DMS53 treated with DMSO at 0.1 percent for 48 hours (cell line): Measurements from ENCODE around the gene PTPRD.
"Not testable (repeated sequence)": the region's sequence is repeated elsewhere in the genome, so short reads cannot be mapped to it uniquely, and the experiment has no call there.

ENCODE experiments used
- DNase-seq: peaks from one replicate; lab custom pipeline; 2025; ENCODE audit not compliant: unreplicated experiment; lab: John Stamatoyannopoulos, UW

The PTPRD gene

DNA sequence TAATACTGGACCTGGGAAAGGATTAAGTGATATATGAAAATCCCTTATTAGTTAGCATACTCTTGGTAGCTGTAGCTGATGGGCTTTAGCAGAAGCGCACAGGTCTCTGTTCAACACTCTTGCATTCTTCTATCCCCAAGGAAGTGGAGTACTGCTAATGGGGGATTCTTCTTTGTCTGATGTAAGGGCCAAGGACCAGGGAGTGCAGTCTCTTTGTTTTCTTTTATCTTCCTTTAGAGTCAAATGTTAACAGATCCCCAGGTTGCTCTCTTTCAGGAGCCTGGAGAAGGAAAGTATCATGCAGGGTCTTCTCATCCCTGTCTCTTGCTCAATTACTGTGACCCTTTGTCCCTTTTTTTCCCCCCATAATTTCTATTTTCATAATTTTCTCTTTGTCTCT, 1666.3 kb downstream of the PTPRD start:
- no peak for DNase-seq

DNA sequence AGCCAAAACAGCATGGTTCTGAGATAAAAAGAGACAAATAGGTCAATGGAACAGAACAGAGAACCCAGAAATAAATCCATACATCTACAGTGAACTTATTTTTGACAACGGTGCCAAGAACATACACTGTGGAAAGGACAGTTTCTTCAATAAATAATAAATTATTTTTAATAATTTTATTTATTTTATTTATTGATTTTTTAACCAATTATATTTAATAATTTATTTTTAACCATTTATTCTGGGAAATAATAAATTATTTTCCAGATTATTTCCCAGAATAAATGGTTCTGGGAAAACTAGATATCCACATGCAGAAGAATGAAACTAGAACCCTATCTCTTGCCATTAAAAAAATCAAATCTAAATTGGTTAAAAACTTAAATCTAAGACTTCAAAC, 1669.4 kb downstream of the PTPRD start:
- DNase-seq = no peak

DNA sequence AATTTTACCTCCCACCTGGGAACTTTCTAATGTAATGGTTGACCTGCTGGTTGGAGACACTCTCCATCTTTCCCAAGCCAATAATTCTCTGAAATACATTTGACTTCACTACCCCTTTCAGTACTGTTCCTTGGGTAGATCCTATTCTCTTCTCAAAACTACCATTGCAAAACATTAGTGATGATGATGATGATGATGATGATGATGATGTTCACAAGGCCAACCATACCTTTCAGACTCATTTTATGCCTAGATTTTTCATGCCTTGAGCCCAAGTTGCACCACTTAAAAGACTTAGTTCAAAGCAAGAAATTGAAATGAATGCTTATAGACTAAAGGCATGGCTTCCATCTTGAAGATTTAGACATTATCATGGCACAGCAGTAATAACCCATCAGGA, 1672.2 kb downstream of the PTPRD start:
- DNase-seq = no peak

DNA sequence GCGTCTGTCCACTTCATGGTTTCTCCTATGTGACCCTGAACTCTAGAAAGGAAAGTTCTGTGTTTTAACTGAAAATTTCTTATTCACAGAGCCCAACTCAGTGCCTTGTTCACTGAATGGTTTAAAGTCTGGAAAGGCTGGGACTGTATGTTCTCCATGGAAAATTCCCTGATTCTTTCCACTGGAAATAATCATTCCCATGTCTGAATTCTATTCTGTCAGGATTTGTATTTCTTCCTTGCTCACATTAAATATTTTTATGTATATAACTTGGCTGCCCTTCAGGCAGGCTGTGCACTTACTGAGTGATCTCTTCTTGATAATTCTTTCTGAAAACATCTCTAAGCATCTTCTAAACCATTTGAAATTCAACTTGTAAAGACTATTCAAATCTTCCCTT, 1686.3 kb downstream of the PTPRD start:
- no peak for DNase-seq

DNA sequence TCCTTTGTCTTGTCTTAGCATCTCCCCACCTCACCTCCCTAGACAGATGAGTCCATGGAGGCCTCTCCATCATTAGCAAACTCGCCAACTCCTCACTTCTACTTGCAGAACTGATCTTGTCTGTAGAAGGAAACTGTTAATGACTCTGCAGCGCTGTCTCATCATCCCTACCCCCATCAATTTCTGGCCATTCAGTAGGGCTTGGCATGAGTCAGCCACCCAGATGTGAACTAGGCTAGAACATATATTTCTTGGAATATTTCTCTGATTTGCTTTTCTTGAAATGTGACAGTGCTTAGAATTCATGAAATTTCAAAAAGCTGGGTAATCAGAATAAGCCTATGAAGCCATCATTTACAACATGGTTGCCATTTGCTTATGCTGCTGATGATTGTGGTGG, 1688.2 kb downstream of the PTPRD start:
- no peak for DNase-seq

DNA sequence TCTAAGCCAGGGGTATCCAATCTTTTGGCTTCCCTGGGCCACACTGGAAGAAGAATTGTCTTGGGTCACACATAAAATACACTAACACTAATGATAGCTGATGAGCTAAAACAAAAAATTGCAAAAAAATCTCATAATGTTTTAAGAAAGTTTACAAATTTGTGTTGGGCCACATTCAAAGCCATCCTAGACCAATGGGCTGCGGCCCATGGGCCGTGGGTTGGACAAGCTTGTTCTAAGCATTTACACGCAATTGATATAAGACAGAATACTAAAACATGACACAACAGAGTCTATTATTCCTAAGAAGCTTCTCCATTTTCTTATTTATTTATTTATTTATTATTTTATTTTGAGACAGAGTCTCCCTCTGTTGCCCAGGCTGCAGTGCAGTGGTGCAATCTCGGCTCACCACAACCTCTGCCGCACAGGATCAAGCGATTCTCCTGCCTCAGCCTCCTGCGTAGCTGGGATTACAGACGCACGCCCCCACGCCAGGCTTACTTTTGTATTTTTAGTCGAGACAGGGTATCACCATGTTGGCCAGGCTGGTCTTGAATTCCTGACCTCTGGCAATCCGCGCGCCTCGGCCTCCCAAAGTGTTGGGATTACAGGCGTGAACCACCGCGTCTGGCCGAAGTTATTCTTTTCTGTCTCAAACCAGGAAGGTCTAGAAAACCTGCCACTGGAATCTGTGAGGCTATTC, 1692.2 kb downstream of the PTPRD start:
- not testable (repeated sequence) for DNase-seq

DNA sequence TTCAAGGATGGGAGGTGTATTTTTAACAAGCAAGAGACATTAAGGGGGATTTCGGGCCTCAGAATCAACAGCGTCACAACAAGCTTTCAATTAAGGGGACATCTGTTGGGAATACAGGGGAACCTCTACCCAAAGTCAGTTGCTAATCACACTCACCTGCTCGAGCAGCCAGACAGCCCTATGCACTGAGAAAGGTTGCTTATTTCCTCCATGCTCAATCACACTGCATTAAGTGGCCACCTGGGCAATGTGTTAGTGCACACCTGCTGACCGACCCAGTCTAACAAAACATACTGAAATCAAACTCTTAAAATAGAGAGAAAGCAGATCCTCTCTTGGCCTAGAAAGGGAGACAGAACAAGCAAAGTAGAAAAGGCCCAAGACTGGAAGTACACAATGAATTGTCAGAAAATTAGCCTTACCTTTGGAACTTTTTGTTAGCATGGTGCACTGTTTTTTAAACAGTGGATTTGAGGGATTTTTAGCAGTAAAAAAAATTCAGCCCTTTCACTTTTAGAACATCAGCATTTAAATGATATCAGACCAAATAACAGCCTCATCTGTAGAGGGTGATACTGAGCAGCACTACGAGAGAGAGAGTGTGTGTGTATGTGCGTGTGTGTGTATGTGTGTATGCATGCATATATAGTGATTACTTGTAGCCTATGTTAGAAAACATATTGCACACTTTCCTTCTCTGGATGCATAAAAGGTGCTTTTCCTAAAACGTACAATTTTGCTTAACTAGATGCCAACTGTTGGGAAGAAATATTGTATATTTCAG, 1694.7 kb downstream of the PTPRD start:
- peak; percentile 65 for DNase-seq

DNA sequence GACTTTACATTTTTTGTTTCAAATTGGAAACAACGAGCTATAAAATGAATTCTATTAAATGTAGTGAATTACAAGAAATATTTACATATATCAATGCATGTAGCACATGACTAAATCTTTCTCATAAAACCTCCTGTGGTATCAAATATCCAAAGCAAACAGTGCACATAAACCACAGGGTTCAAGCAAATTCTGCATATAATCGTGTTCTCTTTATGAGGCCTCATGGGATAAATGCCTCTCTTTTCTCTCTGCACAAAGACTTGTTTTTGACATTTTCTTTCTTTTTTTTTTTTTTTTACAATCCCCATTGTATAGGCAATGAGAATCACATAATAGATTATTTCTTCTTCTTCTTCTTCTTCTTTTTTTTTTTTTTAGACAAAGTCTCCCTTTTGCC, 1696.0 kb downstream of the PTPRD start:
- no peak for DNase-seq

DNA sequence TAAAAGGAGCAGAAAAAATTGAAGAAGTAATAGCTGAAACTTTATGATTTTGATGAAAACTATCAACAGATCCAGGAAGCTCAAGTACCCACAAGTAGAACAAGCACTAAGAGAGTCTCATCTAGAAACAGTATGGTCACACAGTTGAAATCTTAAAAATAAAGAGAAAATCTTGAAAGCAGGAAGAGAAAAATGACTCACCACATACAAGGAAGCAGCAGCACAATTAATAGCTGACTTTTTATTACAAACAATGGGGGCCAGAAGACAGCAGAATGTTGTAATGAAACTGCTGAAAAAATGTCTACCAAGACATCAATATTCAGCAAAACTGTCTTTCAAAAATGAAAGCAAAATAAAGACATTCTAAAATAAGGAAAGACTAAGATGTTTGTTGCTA, 1704.9 kb downstream of the PTPRD start:
- DNase-seq = peak; percentile 53

DNA sequence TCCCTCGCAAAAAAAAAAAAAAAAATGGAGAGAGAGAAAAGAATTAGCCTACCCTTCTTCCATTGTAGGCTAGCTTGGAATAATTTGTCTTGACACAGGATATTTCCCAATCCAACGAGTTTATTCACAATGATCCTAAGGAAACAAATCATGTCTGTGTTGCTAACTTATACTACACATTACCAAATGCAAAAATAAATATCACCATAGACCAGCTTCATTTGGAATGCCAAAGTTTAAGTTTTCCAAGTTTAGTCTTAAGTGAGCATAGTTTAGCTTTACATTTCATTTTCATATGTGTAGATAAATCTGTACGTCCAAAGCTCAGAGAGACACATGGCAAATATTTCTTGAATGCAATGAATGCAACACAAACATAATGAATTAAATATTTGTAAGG, 1707.1 kb downstream of the PTPRD start:
- no peak for DNase-seq

DNA sequence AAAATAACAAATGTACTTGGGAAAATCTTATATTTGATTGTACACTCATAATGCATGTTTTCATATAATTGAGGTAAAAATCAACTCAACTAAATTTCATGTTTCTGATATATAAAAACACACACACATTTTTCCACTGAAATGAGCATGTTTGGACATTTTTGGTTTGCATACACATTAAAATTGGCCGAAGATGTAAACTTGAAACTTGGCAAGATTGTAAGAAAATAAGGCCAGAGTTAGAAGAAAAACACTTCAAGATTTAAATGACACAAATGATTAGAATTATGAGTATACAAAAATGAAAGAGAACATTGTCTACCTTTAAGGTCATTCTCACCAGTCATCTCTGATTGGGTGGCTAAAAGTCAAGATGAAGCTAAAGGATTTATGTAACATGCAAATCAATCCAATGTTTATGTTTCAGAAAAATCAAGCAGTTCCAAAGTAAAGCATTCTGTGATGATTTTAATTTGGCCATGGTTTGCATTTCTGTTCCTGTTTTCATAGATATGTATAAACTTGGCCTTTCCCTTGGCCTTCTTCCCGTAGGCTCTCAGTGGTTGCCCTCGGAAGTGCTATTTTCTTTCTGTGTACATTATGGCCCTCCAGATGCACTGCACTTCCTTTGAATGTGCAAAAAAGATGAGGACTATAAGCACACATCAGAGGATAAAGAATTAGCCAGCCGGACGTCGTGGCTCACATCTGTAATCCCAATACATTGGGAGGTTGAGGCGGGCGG, 1707.9 kb downstream of the PTPRD start:
- DNase-seq = no peak

DNA sequence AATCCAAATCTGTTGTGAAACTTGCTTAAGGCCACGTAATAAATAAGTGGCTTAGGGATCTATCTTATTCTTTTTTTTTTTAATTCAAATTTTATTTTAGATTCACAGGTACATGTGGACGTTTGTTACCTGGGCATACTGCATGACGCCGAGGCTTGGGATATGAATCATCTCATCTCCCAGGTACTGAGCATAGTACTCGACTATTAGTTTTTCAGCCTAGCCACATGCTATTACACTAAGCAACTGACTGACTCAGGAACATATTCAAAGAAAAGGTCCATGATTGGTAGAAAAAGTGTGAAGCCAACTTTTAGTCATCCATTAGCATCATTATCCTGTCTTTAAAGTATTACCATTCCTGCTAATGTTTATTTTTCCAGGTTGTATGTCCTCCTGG, 1709.7 kb downstream of the PTPRD start:
- no peak for DNase-seq

DNA sequence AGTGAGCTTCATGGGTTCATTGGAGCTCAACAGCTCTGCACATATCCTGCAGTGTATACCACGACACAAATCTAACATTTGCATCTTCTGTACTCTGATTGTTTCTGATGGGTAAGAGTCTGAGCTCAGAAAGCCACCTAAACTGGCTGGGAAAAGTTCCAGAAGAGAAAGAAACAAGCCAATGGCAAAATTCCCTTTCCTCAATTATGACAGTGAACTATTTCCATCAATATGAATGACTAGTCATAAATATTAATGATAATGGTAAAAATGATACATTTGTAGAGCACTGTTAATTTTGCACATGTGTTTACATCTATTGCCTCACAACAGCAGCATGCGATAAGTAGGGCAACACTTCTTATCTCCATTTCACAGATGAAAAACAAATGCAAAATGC, 1711.7 kb downstream of the PTPRD start:
- DNase-seq = no peak

DNA sequence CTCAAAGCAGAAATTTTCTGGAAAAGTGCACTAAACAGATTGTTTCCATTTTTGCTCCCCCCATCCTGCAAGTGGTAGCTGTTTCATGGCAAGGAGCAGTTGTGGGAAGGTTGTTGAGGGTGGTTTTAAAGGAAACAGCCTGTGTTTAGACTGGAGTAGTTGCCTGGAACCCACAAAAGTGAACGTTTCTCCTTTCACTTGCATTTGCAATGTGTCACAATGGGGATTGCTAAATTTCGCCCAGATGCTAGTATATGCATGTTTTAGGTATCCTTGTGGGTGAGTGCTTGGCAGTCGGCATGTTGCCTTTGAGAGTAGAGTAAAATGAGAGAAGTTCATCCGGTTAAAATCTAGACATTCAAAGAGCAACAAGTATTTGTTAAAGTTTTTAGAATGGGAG, 1713.3 kb downstream of the PTPRD start:
- no peak for DNase-seq

DNA sequence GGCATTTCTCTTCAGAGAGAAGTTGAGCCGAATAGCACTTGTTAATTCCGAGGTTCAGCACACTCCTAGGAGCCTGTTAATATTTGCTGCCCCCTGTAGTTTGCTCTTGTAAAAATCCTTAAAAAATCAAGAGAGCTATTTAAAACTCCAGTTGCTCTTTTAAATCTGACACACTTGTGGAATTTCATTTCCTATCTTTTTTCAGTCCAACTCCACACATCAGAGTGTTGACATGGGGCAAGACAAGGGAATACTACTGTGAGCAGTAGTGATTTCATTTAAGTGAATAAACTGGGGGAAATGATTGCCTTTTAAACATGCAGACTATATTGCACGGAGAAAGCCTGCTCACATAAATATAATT, 1717.0 kb downstream of the PTPRD start:
- DNase-seq = peak; percentile 54

DNA sequence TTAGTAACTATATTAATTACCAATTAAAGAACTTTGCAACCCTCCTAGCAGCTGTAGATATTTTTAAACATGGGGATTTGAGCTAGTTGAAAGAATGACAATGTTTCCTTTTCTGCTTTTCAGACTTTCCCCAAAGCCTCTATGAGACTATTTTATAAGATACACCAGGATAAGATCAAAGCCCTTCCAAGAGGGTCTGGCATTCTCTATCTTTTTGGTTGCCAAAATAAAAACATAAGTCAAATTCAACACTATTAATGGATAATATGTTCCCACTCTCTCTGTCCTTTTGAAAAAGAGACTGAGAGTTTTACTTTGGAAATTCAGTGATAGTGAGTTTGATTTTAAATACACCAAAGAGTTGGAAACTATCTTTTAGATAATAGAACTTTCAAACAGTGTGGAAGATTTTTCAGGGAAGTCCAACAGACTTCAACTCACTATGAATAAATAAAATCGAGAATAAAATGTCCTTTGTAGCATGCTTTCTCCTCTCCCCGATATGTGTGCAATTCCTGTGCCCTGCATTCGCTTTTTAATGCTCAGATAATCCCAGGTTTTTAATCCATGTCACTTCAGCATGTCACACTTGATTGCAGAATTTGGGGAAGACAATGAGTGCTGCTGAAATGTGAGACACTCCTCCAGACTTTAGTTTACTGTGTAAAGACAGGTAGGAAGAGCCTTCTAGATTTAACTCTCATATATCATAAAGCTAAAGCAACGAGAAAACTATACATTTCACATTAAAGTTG, 1717.5 kb downstream of the PTPRD start:
- DNase-seq = no peak

DNA sequence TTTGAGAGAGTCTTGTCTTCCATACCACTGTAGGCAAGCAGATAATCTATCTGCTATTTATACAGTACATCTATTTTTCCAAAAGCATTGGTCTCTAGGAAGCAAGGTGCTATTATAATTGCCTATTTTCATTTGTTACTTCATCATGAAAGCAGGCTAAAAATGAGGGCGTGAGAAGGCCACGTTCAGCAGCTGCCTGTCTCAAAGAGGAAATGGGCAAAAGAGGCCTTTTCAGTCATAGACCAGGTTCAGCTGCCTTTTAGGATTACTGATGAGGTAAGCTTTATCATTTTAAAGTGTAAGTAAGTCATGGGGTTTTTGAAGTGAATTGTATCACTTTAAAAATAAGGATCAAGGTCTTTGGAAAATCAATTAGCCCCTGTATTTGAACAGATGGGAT, 1722.1 kb downstream of the PTPRD start:
- DNase-seq = no peak

DNA sequence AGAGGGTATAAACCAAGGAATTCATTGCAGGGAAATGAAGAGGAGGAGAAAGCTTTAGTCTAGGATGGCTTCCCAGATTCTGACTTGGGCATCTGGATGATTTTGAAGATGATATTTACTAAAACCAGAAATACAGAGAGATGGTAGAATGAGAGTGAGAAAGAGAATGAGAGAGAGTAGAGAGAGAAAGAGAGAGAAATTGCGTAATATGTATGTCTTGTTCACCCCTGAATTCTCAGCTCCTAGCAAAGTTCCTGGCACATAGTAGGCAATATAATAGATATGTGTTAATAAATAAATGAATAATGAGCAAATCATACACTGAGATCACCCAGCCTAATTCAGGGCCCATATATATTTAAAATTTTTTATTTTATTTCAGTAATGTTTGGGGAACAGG, 1723.7 kb downstream of the PTPRD start:
- DNase-seq = no peak

DNA sequence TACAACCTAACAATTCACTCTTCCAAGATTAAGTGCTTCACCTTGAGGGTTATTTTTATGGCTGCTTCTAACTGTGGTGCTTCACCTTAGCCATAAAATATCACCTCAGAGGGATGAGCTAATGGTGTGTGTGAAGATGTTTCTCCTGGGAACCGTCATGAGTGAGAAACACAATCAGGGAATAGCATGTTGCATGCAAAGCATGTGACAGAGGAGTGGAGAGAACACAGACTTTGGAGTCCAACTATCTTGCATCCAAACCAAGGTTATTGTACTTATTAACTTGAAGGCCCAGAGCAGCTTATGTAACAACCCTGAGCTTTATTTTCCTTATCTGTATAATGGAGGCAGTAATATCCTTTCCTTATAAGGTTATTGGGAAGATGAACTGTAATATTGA, 1724.2 kb downstream of the PTPRD start:
- DNase-seq = no peak

DNA sequence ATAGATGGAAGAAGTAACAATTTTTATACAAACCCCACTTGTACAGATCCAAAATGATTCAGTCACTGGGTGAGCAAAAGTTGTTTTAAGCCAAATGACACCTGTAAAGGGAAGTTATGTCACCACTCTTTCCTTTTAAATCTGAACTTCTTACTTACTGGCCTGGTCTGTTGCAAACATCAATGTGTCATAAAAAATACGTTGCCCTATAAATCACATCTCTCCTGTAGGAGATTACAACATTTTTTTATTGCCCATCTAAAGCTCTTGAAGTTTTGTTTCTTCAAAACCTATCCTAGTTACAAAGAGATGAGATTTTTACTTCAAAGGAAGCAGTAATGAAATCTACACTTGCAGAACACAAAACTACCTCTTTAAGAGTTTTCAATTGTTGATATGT, 1725.4 kb downstream of the PTPRD start:
- DNase-seq = no peak

DNA sequence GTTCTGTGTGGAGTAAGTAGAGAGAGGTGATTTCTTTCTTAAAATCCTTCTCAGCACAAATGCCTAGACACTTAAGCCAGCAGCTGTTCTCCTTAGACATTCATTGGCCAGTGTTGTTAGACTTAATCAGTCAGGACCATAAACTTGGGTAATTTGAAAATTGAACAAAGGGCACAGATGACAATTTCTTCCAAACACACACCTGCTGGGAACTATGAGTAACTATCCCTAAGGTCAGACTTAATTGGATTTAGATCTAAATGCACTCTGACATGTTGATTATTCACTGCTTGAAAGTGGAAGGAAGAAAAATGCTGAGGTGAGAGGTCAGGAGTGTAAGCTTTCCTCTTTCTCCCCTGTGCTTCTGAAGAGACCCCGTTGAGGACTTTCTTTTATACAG, 1729.5 kb downstream of the PTPRD start:
- no peak for DNase-seq
